Prostate gland (tissue), 2 donors: ENCODE results near the gene CEP85. TPM values are rescaled to one million over a fixed set of nuclear protein-coding genes. Genes with fewer than 3 reads are reported as not detected.

ENCODE experiments used
- DNase-seq: peaks from one replicate; pipeline ENCODE4 v3.0.0-alpha.2; 2019; ENCODE audit warnings: low spot score
- H3K27ac ChIP-seq, 2 donors: fragments of 200-600 bp; sonication (generic); 2 replicates each; pipeline ENCODE4 v1.5.1; 2017 to 2019
- H3K27me3 ChIP-seq: fragments of 200-600 bp; sonication (generic); replicated peaks from 2 replicates; pipeline ENCODE4 v1.5.1; 2019; ENCODE audit not compliant: insufficient read depth
- H3K36me3 ChIP-seq, 2 donors: fragments of 200-600 bp; sonication (generic); 1 replicate in 1 of 2; 2 replicates in 1 of 2; pipeline versions ENCODE4 v1.5.1 to v1.8.1; 2017 to 2019
- H3K4me1 ChIP-seq: fragments of 200-600 bp; sonication (generic); replicated peaks from 2 replicates; pipeline ENCODE4 v1.5.1; 2019
- H3K4me3 ChIP-seq, 2 donors: fragments of 200-600 bp; sonication (generic); 2 replicates each; pipeline ENCODE4 v1.5.1; 2017 to 2019
- H3K9me3 ChIP-seq: fragments of 200-600 bp; sonication (generic); 2 replicates; pipeline ENCODE4 v1.5.1; 2017
- POLR2A ChIP-seq: fragments of 450-650 bp; IDR thresholded peaks from one replicate; pipeline ENCODE4 v1.6.1; 2016; ENCODE audit warnings: antibody characterized with exemption, mild to moderate bottlenecking
- POLR2AphosphoS5 ChIP-seq: sonication (generic); formaldehyde crosslinking; IDR thresholded peaks from one replicate; pipeline ENCODE4 v1.6.1; 2017; ENCODE audit warnings: antibody characterized with exemption
- WGBS: methylation state at CpG from one replicate; pipeline ENCODE4 v1.1.5; 2018; 5-methylcytosine and 5-hydroxymethylcytosine counted together
- intact Hi-C: fragments of 100-400 bp; cut with DNase I; formaldehyde crosslinking; loops from one replicate; pipeline ENCODE4 v1.14.2; 2022
- total RNA-seq, 2 donors: library from RNA; depleted of rRNA; stranded (reverse); fragments of >200 nt; gene quantifications; one replicate each; pipeline ENCODE4 v1.1.0, GENCODE V29; 2016
- TF ChIP-seq, protein P1 (sequence below), 4 experiments: fragments of 200-600 bp in 2 of 4; fragments of 450-650 bp in 2 of 4; sonication (generic) in 2 of 4; IDR thresholded peaks; 1 replicate in 3 of 4; 2 replicates in 1 of 4; pipeline ENCODE4 v1.5.1; 2016 to 2019; ENCODE audit warnings: antibody characterized with exemption in 4 of 4, mild to moderate bottlenecking in 2 of 4, moderate library complexity in 2 of 4

CEP85 gene
- total RNA-seq, 2 donors from 2014 or later, result 3.4 to 21.0 TPM

DNA sequence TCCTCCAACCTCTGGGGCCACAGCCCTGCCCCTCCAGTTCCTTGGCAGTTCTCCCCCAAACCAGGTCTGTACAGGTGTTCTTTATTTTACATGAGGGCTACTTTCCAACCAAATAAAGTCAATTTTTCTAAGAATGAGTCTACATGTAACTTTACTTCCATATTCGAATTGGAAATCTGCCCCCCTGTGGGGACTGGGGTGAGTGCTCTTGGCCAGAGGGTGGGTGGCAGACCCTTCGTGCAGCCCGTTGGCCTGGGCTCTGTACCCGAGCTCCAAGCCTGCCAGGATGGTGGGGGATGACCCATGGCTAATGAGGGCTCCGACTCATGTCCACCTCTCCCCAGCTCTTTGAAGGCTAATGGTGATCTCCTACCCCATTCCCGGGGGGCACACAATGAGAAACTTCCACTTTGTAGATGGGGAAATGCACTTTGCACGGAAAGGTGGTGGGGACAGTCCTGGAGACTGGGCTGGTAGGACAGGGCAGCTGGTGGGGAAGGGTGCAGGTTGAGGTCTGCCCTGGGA is 44.2 kb upstream of the CEP85 start:
- H3K4me3 ChIP-seq, result no peak overlapping the region
- H3K9me3 ChIP-seq, result no peaks in the 10 kb centered on the region
- H3K4me1 ChIP-seq, result no peaks in the 10 kb centered on the region
- no peak for DNase-seq
- WGBS, result 72% methylated on average over 7 of the region's 7 CpGs
- H3K27ac ChIP-seq, result no peak overlapping the region
- intact Hi-C loops, result no loop called here
- H3K36me3 ChIP-seq, result no peaks in the 10 kb centered on the region
- TF ChIP-seq, protein P1, sequence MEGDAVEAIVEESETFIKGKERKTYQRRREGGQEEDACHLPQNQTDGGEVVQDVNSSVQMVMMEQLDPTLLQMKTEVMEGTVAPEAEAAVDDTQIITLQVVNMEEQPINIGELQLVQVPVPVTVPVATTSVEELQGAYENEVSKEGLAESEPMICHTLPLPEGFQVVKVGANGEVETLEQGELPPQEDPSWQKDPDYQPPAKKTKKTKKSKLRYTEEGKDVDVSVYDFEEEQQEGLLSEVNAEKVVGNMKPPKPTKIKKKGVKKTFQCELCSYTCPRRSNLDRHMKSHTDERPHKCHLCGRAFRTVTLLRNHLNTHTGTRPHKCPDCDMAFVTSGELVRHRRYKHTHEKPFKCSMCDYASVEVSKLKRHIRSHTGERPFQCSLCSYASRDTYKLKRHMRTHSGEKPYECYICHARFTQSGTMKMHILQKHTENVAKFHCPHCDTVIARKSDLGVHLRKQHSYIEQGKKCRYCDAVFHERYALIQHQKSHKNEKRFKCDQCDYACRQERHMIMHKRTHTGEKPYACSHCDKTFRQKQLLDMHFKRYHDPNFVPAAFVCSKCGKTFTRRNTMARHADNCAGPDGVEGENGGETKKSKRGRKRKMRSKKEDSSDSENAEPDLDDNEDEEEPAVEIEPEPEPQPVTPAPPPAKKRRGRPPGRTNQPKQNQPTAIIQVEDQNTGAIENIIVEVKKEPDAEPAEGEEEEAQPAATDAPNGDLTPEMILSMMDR (IDR thresholded peaks at IDR 0.05), result no peak
- TF ChIP-seq POLR2A, result no peak
- no peaks in the 10 kb centered on the region for H3K27me3 ChIP-seq

DNA sequence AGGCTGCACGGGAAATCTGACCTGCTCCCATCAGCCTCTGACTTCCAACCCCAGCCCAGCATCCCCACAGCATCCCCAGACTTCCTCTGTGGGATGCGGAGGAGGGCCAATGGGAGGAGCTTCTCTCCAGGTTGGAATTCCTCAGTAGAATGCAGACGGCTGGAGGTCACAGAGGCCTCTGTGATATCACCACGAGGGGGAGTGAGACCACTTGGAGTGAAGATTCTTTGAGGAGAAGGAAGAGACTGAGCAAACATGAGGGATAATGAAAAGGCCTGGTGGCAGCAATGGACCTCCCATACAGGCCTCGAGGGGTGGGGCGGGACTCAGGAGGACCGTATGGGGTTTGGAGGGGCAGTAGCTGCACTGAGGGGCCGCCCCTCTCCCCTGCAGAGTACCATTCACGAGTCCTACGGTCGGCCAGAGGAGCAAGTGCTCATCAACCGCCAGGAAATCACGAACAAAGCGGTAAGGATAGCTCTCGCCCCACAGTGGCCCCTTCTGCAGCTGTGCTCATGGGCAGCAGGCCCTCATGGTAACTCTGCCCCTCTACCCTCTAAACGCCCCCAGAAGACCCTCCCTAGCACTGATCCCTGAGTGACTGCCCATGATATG is 43.5 kb upstream of the CEP85 start, which contains the start of gene CATSPER4:
Gene CATSPER4, plus strand, starts transcription at position 230 of the 615 bp plus-strand sequence. Its CDS starts 26 bp downstream, at position 256.
- H3K36me3 ChIP-seq, result no peaks in the 10 kb centered on the region
- H3K27ac ChIP-seq, result no peak within 1 kb of the TSS
- no peak within 1 kb of the TSS for H3K4me3 ChIP-seq
- no peak for DNase-seq
- no peaks in the 10 kb centered on the region for H3K4me1 ChIP-seq
- intact Hi-C loops, result no loop called here
- TF ChIP-seq POLR2AphosphoS5 (no peak), POLR2A (no peak)
- TF ChIP-seq, protein P1 (IDR thresholded peaks at IDR 0.05), result no peak
- H3K9me3 ChIP-seq, result no peaks in the 10 kb centered on the region
- WGBS, result 46% methylated on average over 16 of the region's 16 CpGs
- no peaks in the 10 kb centered on the region for H3K27me3 ChIP-seq

DNA sequence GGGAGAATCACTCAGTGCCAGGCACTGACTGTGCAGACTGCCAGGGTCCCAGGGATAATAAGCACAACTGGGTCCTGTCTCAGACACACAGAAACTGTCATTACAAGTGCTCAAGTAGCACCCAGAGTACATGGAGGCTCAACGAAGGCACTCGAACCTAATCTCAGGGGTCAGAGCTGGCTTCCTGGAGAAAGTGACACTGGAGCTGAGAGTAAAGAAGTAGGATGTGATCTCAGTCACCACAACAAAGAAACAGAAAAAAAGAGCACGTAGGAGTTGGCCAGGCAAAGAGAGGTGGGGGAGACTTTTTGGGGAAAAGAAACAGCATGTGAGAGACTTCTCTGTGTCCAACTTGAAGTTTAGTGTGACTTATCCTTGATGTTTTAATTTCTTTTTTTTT is 42.3 kb upstream of the CEP85 start:
- WGBS, result 52% methylated on average over 3 of the region's 3 CpGs
- Histone ChIP-seq H3K27me3 (no peaks in the 10 kb centered on the region), H3K4me3 (no peak overlapping the region), H3K4me1 (no peaks in the 10 kb centered on the region), H3K27ac (no peak overlapping the region), H3K36me3 (no peaks in the 10 kb centered on the region), H3K9me3 (no peaks in the 10 kb centered on the region)
- intact Hi-C loops, result no loop called here
- no peak for DNase-seq
- TF ChIP-seq, protein P1 (IDR thresholded peaks at IDR 0.05), result no peak
- TF ChIP-seq POLR2AphosphoS5 (no peak), POLR2A (no peak)

DNA sequence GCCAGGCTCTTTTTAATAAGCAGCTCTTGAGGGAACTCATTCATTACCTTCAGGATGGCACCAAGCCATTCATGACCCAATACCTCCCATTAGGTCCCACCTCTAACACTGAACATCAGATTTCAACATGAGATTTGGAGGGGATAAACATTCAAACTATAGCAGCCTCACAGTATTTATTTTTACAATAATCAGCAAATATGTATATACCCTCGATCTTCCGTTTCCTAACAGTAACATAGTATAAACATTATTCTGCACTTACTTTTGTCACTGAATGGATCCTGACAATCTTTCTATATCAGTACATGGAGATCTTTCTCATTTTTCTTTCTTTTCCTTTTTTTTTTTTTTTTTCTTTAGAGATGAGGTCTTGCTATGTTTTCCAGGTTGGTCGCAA is 38.2 kb upstream of the CEP85 start:
- 76% methylated on average over 3 of the region's 3 CpGs for whole genome bisulfite sequencing
- Histone ChIP-seq H3K4me1 (no peaks in the 10 kb centered on the region), H3K9me3 (no peaks in the 10 kb centered on the region), H3K27ac (no peak overlapping the region), H3K36me3 (no peaks in the 10 kb centered on the region), H3K27me3 (no peaks in the 10 kb centered on the region), H3K4me3 (no peak overlapping the region)
- intact Hi-C loops, result no loop called here
- no peak for TF ChIP-seq POLR2A
- no peak for TF ChIP-seq POLR2AphosphoS5
- TF ChIP-seq, protein P1 (IDR thresholded peaks at IDR 0.05), result no peak
- no peak for DNase-seq

DNA sequence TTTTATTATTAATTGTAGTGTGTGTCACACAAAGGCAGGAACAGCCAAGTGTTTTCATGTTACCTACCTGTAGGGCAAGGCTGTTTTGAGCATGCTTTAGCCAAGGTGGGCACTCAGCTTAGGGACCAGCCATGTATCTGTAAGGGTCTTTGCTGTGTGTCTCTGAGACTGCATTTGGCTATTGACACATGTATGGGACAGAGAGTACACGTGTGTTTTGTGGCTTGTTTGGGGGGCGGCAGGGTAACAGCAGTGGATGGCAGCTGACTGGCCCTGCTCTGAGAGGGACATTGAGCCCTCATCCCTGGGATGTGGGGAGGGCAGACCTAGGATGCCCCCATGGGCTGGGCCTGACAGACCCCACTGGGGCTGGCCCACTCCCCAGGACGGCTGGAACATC is 36.7 kb upstream of the CEP85 start:
- DNase-seq, result no peak
- Histone ChIP-seq H3K9me3 (no peaks in the 10 kb centered on the region), H3K27me3 (no peaks in the 10 kb centered on the region), H3K27ac (no peak overlapping the region), H3K36me3 (no peaks in the 10 kb centered on the region), H3K4me3 (no peak overlapping the region), H3K4me1 (no peaks in the 10 kb centered on the region)
- no peak for TF ChIP-seq POLR2A
- TF ChIP-seq, protein P1 (IDR thresholded peaks at IDR 0.05), result no peak
- TF ChIP-seq POLR2AphosphoS5, result no peak
- WGBS, result 97% methylated on average over 3 of the region's 3 CpGs
- intact Hi-C loops, result no loop called here
